Lower leg skin (tissue), 4 donors: Measurements from ENCODE around the gene TFDP1. TPM values are rescaled to one million over a fixed set of nuclear protein-coding genes. Genes with fewer than 3 reads are reported as not detected.

Experiments
- DNase-seq, 2 donors: peaks; one replicate each; pipeline ENCODE4 v3.0.0-alpha.2; 2019; ENCODE audit warnings: low spot score in 2 of 2
- H3K4me3 ChIP-seq: fragments of 200-600 bp; sonication (generic); 2 replicates; pipeline ENCODE4 v1.5.1; 2017; ENCODE audit warnings: mild to moderate bottlenecking, low read depth; ENCODE audit not compliant: poor library complexity, severe bottlenecking
- POLR2A ChIP-seq, 2 donors: fragments of 450-650 bp; IDR thresholded peaks; one replicate each; pipeline ENCODE4 v1.6.1; 2016 to 2017; ENCODE audit warnings: antibody characterized with exemption in 2 of 2, mild to moderate bottlenecking in 1 of 2, moderate library complexity in 1 of 2
- WGBS, 2 donors: methylation state at CpG; one replicate each; pipeline ENCODE4 v1.1.5; 2018; 5-methylcytosine and 5-hydroxymethylcytosine counted together
- intact Hi-C: fragments of 100-400 bp; cut with DNase I; formaldehyde crosslinking; loops from one replicate; pipeline ENCODE4 v1.15.0; 2023; ENCODE audit warnings: low total_unique reads
- total RNA-seq, 4 donors: library from RNA; depleted of rRNA; stranded (reverse); fragments of >200 nt; gene quantifications; one replicate each; pipeline ENCODE4 v1.1.0, GENCODE V29; 2016
- TF ChIP-seq, protein P1 (sequence below), 3 donors: fragments of 450-650 bp; IDR thresholded peaks; one replicate each; pipeline ENCODE4 v1.5.1; 2016; ENCODE audit warnings: antibody characterized with exemption in 3 of 3, mild to moderate bottlenecking in 3 of 3, moderate library complexity in 2 of 3

Gene TFDP1
- total RNA-seq, 4 donors from 2014 or later = 35.9 to 48.8 (median 41.9) TPM

DNA sequence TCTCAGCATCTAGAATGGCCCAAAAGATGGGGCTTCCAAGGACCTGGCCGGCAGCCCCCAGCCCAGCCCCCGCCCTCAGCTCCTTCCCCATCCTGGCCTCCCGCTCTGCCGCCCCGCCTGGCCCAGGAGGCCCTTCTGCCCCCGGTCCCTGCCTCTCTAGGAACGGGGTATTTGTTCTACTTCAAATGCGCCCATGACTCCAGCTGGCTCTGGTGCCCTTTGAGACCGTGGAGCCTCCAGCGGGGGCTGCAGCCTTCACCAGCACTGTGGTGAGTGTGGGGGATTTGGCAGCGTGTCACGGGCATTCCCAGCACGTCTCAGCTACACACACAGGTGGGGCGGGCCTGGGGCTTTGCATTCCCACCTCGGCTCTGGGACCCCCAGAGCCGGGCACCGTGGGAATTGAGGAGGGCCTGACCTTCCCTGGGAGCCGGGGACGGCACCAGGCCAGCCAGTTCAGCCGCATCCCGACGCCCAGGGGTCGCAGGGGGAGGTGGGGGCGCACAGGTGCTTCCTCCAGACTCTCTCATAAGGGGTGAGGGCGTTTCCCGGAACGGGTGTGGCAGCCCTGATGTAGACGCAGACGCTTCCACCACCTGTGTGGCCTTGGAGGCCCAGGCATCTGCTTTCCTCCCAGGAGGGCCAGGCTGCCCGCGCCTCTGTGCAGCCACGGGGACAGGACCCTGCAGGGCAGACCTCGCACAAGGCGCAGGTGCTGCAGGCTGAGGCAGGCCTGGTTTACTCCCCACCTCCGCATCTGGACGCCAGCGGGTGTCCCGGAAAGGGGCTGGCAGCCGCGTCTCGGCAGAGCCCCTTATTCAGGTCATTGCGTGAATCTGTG is 72.5 kb downstream of the TFDP1 start:
- DNase-seq = peak in 1 of 2 donors; percentile 74
- WGBS, 2 donors = 52 to 63% methylated on average over 24 to 38 of the region's 42 CpGs

DNA sequence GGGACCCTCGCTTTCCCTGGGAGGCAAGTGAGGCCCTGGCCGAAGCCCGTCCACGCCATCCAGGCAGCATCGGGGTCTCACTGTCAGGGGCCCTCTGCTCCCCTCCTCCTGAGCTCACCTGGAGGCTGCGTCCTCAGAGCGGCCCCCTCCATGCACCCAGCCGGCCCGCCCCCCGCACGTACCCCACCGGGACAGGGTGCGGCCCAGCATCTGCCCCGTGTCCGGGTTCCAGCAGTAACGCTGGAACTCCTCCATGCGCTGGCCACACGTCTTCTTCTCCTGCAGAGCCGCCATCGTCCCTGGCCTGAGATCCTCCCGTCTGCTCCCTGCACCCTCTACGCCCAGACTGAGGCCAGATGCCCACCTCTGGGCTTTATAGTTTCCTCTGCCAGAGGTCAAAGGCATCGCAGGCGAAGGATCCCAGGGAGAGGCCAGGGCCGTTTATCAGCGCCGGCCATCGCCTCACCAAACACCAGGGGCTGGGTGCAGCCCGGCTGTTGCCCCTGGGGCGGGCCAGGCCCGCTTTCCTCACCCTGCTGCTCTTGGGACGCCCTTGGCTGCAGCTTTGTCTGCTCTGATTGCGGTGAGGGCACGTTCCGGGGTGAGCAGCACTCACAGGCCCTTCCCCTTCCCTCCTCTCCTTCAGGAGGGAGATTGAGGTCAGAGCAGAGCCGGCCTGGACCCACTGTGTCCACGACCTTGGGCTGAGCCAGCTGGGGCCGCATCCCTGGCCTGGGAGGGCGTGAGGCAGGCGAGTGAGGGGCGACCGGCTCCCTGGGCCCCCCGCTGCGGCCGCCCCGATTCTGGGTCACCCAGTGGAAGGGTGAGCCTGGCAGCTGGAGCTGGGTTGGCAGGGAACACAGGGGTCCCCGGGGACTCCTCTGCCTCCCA is 73.5 kb downstream of the TFDP1 start, which contains the start of gene ATP4B:
Gene ATP4B, minus strand, starts transcription at position 348 of the 891 bp plus-strand sequence. Its CDS starts 54 bp downstream, at position 294.
- 87 to 90% methylated on average over 38 to 39 of the region's 47 CpGs for WGBS, 2 donors
- intact Hi-C loops = no loop called here
- TF ChIP-seq, protein P1, sequence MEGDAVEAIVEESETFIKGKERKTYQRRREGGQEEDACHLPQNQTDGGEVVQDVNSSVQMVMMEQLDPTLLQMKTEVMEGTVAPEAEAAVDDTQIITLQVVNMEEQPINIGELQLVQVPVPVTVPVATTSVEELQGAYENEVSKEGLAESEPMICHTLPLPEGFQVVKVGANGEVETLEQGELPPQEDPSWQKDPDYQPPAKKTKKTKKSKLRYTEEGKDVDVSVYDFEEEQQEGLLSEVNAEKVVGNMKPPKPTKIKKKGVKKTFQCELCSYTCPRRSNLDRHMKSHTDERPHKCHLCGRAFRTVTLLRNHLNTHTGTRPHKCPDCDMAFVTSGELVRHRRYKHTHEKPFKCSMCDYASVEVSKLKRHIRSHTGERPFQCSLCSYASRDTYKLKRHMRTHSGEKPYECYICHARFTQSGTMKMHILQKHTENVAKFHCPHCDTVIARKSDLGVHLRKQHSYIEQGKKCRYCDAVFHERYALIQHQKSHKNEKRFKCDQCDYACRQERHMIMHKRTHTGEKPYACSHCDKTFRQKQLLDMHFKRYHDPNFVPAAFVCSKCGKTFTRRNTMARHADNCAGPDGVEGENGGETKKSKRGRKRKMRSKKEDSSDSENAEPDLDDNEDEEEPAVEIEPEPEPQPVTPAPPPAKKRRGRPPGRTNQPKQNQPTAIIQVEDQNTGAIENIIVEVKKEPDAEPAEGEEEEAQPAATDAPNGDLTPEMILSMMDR (IDR thresholded peaks at IDR 0.05) = no peak
- TF ChIP-seq POLR2A (IDR thresholded peaks at IDR 0.05) = no peak
- H3K4me3 ChIP-seq = no peak within 1 kb of the TSS
- DNase-seq = peak in 1 of 2 donors; percentile 76

More for the DNA sequence above, 72.5 kb downstream of the TFDP1 start:
- no peak for TF ChIP-seq POLR2A (IDR thresholded peaks at IDR 0.05)
- TF ChIP-seq, protein P1 (IDR thresholded peaks at IDR 0.05) = no peak
- H3K4me3 ChIP-seq = no peak overlapping the region
- intact Hi-C loops = no loop called here

DNA sequence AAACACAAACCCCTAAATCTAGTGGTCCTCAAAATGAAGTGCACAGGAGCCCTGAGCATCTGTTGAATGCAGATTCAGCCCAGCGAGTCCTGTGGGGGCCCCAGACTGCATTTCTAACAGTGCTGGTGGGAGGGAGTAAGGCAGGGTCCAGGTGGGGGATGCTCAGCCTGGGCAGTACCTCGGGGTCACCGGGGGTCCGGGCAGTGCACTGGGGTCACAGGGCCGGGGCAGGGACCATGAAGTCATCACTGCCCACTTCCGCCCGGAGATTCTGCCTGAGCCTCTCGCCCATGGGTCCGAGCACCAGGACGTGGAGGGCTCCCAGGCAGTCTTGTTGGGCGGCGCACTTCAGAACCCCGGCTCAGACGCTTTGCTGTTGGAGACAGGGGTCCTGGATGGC is 74.3 kb downstream of the TFDP1 start:
- WGBS, 2 donors = 79 to 89% methylated on average over 12 to 14 of the region's 14 CpGs
- no peak for TF ChIP-seq POLR2A (IDR thresholded peaks at IDR 0.05)
- TF ChIP-seq, protein P1 (IDR thresholded peaks at IDR 0.05) = no peak

DNA sequence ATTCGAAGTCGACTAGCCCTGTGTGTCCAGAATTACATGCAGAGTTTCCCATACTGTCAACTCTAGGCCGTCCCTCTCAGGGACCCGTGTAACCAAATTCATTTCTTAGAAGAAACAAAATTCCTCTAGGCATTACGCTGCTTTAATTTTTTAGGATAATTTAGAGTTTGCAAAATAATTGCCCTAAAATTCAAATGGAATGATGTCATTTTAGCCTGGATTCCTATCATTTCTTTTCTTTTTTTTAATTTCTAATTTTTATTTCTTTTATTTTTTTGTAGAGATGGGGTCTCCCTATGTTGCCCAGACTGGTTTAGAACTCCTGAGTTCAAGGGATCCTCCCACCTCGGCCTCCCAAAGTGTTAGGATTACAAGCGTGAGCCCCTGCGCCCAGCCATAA is 74.8 kb downstream of the TFDP1 start:
- no peak overlapping the region for H3K4me3 ChIP-seq
- 82 to 89% methylated on average over 8 of the region's 8 CpGs for WGBS, 2 donors
- DNase-seq = no peak
- intact Hi-C loops = no loop called here
- TF ChIP-seq, protein P1 (IDR thresholded peaks at IDR 0.05) = no peak
- TF ChIP-seq POLR2A (IDR thresholded peaks at IDR 0.05) = no peak

More for the DNA sequence above, 74.3 kb downstream of the TFDP1 start:
- intact Hi-C loops = no loop called here
- DNase-seq = peak in 1 of 2 donors; percentile 69
- H3K4me3 ChIP-seq = no peak overlapping the region

DNA sequence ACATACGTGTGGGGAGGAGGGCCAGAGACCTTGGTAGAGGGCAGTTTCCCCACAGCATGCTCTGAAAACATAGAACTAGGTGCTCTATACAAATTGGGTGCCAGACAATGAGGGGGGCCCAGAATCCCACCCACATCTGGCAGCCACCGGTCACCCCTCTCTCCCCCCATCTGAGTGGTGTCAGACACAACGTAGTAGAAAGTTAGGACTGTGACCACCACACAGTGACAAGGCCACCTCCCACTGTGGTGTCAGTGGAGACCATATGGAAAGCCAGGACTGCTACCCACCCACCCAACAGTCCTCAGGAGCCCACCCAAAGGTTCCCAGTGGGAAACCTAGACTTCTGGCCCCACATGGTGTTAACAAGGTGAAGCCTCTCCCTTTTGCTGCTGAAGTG is 75.5 kb downstream of the TFDP1 start:
- no peak for DNase-seq
- WGBS, 2 donors = 76 to 79% methylated on average over 3 of the region's 3 CpGs
- intact Hi-C loops = no loop called here

More for the DNA sequence above, 75.5 kb downstream of the TFDP1 start:
- TF ChIP-seq, protein P1 (IDR thresholded peaks at IDR 0.05) = no peak
- TF ChIP-seq POLR2A (IDR thresholded peaks at IDR 0.05) = no peak
- H3K4me3 ChIP-seq = no peak overlapping the region
